Measurements from ENCODE around the gene CUX1. TPM values are rescaled to one million over a fixed set of nuclear protein-coding genes. Genes with fewer than 3 reads are reported as not detected.
A peak's percentile ranks its signal among the peaks of the same experiment; 100 is the strongest.

CUX1 gene
- total and polyA plus RNA-seq, 12 donors = 34.5 to 176 (median 145) TPM

DNA sequence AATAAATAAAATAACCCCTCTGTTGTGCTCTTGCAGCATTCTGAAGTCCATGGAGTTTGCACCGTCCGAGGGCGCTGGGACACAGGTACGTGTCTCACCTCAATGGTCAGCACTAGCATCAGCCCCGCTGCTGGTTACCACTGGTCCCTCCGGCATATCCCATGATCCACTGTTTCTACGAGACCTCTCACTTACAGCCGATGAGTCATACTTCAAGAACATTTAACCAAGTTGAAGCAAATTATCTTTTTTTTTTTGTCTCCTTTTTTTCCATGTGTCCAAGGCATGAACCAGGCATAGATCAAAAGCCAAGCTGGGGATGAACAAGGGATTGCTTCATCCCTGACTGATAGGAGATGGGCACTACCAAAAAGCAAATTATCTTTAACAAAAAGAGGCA lies 376.4 kb downstream of the CUX1 start:
- WGBS, 2 donors = 86 to 95% methylated on average over 8 of the region's 8 CpGs
- Histone ChIP-seq H3K4me1 (peaks cover 0 to 7% (median 0%) of the 10 kb centered on the region in 9 donors), H3K9me3 (no peaks in the 10 kb centered on the region), H3K36me3 (peaks cover 0 to 100% (median 32%) of the 10 kb centered on the region in 9 donors), H3K4me3 (no peak overlapping the region), H3K27ac (no peak overlapping the region), H3K27me3 (no peaks in the 10 kb centered on the region)
- intact Hi-C loops (cut with DNase I) = no loop called here
- DNase-seq (no peak), ATAC-seq (no peak)
- TF ChIP-seq, protein P1, sequence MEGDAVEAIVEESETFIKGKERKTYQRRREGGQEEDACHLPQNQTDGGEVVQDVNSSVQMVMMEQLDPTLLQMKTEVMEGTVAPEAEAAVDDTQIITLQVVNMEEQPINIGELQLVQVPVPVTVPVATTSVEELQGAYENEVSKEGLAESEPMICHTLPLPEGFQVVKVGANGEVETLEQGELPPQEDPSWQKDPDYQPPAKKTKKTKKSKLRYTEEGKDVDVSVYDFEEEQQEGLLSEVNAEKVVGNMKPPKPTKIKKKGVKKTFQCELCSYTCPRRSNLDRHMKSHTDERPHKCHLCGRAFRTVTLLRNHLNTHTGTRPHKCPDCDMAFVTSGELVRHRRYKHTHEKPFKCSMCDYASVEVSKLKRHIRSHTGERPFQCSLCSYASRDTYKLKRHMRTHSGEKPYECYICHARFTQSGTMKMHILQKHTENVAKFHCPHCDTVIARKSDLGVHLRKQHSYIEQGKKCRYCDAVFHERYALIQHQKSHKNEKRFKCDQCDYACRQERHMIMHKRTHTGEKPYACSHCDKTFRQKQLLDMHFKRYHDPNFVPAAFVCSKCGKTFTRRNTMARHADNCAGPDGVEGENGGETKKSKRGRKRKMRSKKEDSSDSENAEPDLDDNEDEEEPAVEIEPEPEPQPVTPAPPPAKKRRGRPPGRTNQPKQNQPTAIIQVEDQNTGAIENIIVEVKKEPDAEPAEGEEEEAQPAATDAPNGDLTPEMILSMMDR (IDR thresholded peaks at IDR 0.05) = no peak

DNA sequence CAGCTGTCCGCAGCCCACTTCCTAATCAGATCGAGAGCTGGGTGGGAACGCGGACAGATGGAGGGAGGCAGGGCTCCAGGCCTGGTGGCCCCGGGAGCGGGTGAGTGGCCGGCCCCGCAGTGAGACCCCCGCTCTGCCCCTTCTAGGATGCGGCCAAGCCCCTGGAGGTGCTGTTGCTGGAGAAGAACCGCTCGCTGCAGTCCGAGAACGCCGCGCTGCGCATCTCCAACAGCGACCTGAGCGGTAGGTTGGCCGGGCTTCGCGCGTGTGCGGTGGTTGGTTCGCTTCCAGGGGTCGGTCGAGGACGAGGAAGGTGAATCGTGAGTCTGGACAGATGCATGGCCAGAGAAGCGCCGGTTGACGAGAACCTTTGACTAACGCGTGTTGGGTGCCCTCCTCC lies 377.9 kb downstream of the CUX1 start:
- no peaks in the 10 kb centered on the region for H3K9me3 ChIP-seq
- no peak for DNase-seq
- H3K27me3 ChIP-seq = no peaks in the 10 kb centered on the region
- intact Hi-C loops (cut with DNase I) = no loop called here
- peak in 1 of 8 donors; percentile 29 for ATAC-seq
- no peak overlapping the region for H3K4me3 ChIP-seq
- WGBS, 2 donors = 92 to 95% methylated on average over 34 of the region's 34 CpGs
- peaks cover 0 to 100% (median 40%) of the 10 kb centered on the region in 9 donors for H3K36me3 ChIP-seq
- TF ChIP-seq, protein P1 (IDR thresholded peaks at IDR 0.05) = no peak
- peaks cover 0 to under 1% (median 0%) of the 10 kb centered on the region in 9 donors for H3K4me1 ChIP-seq
- H3K27ac ChIP-seq = no peak overlapping the region

DNA sequence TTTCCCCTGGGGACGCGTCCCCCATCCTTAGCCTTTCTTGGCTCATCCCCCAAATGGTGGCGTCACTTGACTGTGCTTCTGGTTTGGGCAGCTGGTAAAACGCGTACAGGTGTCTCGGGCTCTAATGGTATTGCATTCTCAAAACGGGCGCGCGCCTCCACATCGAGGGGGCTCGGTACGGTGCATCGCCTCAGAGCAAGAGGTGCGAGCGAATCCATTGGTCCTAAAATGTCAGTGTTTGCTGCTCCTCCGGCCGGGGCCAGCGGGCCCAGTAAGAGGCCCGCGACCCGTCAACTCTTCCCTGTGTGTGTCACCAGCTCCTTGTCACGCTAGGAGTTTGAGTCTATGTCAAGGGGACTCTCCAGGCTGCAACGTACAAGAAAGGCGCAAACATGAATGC lies 378.6 kb downstream of the CUX1 start:
- Histone ChIP-seq H3K4me3 (no peak overlapping the region), H3K27ac (no peak overlapping the region), H3K27me3 (no peaks in the 10 kb centered on the region), H3K4me1 (no peaks in the 10 kb centered on the region), H3K36me3 (peaks cover 0 to 100% (median 40%) of the 10 kb centered on the region in 9 donors), H3K9me3 (no peaks in the 10 kb centered on the region)
- TF ChIP-seq, protein P1 (IDR thresholded peaks at IDR 0.05) = no peak
- ATAC-seq (no peak), DNase-seq (no peak)
- intact Hi-C loops (cut with DNase I) = no loop called here
- WGBS, 2 donors = 93 to 96% methylated on average over 25 of the region's 25 CpGs

DNA sequence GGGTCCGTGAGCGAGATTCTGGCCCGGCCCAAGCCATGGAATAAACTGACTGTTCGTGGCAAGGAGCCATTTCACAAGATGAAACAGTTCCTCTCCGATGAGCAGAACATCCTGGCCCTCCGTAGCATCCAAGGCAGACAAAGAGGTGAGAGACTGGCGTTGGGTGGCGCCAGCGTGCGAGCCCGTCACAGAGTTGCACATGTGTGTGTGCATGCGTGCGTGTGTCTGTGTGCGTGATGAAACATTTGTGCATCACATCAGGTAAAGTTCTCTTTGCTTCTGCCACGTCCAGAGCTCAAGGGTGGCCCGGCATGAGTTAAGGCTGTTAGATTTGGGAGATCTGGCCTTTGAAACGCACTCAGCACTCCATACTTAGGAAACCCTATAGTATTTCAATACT lies 379.7 kb downstream of the CUX1 start:
- TF ChIP-seq, protein P1 (IDR thresholded peaks at IDR 0.05) = no peak

More for the DNA sequence above, 379.7 kb downstream of the CUX1 start:
- Histone ChIP-seq H3K36me3 (peaks cover 0 to 100% (median 52%) of the 10 kb centered on the region in 9 donors), H3K27me3 (no peaks in the 10 kb centered on the region), H3K4me1 (no peaks in the 10 kb centered on the region), H3K9me3 (no peaks in the 10 kb centered on the region), H3K27ac (no peak overlapping the region), H3K4me3 (no peak overlapping the region)
- 97 to 98% methylated on average over 17 of the region's 17 CpGs for WGBS, 2 donors
- DNase-seq (no peak), ATAC-seq (no peak)
- intact Hi-C loops (cut with DNase I) = no loop called here

All from heart right ventricle (tissue), 16 donors.